ENCODE results near the gene RGL3.
A peak's percentile ranks its signal among the peaks of the same experiment; 100 is the strongest.
"Not testable (repeated sequence)": the region's sequence is repeated elsewhere in the genome, so short reads cannot be mapped to it uniquely, and the experiment has no call there.

RGL3 gene

GRCh38 chr19:11383706-11384048 lies 35.4 kb downstream of the RGL3 start:
- CTCF ChIA-PET = interaction anchor here (0.6 to 1.8 kb wide), 5 partner anchors 39 to 99 kb away, joined by 3 to 11 read pairs (median 4); partner anchors contain the start of gene ELAVL3
- peak overlapping the region; percentile 56 for H3K27ac ChIP-seq
- TF ChIP-seq, protein P1, sequence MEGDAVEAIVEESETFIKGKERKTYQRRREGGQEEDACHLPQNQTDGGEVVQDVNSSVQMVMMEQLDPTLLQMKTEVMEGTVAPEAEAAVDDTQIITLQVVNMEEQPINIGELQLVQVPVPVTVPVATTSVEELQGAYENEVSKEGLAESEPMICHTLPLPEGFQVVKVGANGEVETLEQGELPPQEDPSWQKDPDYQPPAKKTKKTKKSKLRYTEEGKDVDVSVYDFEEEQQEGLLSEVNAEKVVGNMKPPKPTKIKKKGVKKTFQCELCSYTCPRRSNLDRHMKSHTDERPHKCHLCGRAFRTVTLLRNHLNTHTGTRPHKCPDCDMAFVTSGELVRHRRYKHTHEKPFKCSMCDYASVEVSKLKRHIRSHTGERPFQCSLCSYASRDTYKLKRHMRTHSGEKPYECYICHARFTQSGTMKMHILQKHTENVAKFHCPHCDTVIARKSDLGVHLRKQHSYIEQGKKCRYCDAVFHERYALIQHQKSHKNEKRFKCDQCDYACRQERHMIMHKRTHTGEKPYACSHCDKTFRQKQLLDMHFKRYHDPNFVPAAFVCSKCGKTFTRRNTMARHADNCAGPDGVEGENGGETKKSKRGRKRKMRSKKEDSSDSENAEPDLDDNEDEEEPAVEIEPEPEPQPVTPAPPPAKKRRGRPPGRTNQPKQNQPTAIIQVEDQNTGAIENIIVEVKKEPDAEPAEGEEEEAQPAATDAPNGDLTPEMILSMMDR (conservative IDR thresholded peaks at IDR 0.05; ENCODE audit: low read depth) = no peak
- no peak for DNase-seq (ENCODE audit: low spot score)
- POLR2A ChIA-PET (ENCODE audit: low non-redundant PET) = interaction anchor here (2.1 kb wide), 1 partner anchor 99 kb away, joined by 10 read pairs; no protein-coding TSS in a partner anchor

- no peak for DNase-seq (ENCODE audit: low spot score)
- TF ChIP-seq, protein P1 (conservative IDR thresholded peaks at IDR 0.05; ENCODE audit: low read depth) = peak; percentile 70
- POLR2A ChIA-PET (ENCODE audit: low non-redundant PET) = interaction anchor here (0.6 to 2.1 kb wide), 2 partner anchors 37 to 99 kb away, joined by 10 read pairs; no protein-coding TSS in a partner anchor
- H3K27ac ChIP-seq = peak overlapping the region; percentile 56
- CTCF ChIA-PET = interaction anchor here (0.5 to 1.8 kb wide), 15 partner anchors 14 to 316 kb away, joined by 3 to 11 read pairs (median 4); partner anchors contain the start of gene ELAVL3
These were observed 36.0 kb downstream of the RGL3 start for GRCh38 chr19:11382898-11383705.

GRCh38 chr19:11380653-11381537 lies 38.2 kb downstream of the RGL3 start:
- POLR2A ChIA-PET (ENCODE audit: low non-redundant PET) = interaction anchor here (0.5 to 1.2 kb wide), 4 partner anchors 36 to 80 kb away, joined by 3 to 7 read pairs (median 4); partner anchors contain the start of genes CCDC159 and TMEM205
- H3K27ac ChIP-seq = peak overlapping the region; percentile 96

DNA sequence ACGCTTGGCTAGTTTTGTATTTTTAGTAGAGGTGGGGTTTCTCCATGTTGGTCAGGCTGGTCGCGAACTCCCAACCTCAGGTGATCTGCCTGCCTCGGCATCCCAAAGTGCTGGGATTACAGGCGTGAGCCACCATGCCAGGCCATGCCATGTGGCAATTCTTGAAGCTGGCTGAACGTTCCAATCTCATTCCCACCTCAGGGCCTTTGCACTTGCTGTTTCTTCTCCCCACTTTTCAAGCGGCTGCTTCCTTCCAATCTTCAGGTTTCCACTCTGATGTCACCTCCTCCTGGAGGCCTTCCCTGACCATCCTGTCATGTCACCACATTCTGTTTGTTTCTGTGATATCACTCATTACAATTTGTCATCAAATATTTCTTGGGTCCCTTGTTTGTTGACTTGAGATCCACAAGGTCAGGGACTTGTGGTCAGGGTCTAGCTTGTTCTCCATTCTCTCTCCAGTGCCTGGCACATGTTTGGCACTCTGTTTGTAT lies 39.2 kb downstream of the RGL3 start:
- peak overlapping the region; percentile 96 for H3K27ac ChIP-seq
- CTCF ChIA-PET = interaction anchor here (0.6 to 1.4 kb wide), 3 partner anchors 67 to 192 kb away, joined by 3 to 7 read pairs (median 4); no protein-coding TSS in a partner anchor

More at GRCh38 chr19:11380653-11381537, 38.2 kb downstream of the RGL3 start:
- peak; percentile 100 for DNase-seq (ENCODE audit: low spot score)
- TF ChIP-seq, protein P1 (conservative IDR thresholded peaks at IDR 0.05; ENCODE audit: low read depth) = peak; percentile 87
- CTCF ChIA-PET = interaction anchor here (0.6 to 1.5 kb wide), 18 partner anchors 8 to 391 kb away, joined by 3 to 17 read pairs (median 4); partner anchors contain the start of genes CCDC159, ELAVL3, PRKCSH and RAB3D

DNA sequence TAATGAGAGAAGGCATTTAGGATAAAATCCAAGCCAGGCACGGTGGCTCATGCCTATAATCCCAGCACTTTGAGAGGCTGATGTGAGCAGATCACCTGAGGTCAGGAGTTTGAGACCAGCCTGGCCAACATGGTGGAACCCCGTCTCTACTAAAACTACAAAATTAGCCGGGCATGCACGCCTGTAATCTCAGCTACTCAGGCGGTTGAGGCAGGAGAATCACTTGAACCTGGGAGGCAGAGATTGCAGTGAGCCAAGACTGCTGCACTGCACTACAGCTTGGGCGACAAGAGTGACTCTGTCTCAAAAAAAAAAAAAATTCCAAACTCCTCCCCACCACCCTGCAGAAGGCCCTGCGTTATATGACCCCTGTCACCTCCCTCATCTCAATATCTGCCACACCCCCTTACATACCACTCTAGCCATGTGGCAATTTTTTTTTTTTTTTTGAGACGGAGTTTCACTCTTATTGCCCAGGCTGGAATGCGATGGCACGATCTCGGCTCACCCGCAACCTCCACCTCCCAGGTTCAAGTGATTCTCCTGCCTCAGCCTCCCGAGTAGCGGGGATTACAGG lies 39.8 kb downstream of the RGL3 start:
- DNase-seq (ENCODE audit: low spot score); POLR2A ChIA-PET (ENCODE audit: low non-redundant PET): not testable (repeated sequence)
- CTCF ChIA-PET = interaction anchor here (0.6 to 0.7 kb wide), 2 partner anchors 80 to 192 kb away, joined by 3 to 7 read pairs; no protein-coding TSS in a partner anchor
- peak overlapping the region; percentile 96 for H3K27ac ChIP-seq

More for the DNA sequence above, 39.2 kb downstream of the RGL3 start:
- TF ChIP-seq, protein P1 (conservative IDR thresholded peaks at IDR 0.05; ENCODE audit: low read depth) = no peak
- no peak for DNase-seq (ENCODE audit: low spot score)
- POLR2A ChIA-PET (ENCODE audit: low non-redundant PET) = no interaction called here

Measured in RWPE1 (cell line).